CD4-positive, alpha-beta T cell (primary cell): Measurements from ENCODE around the gene ATP2B2. TPM values are rescaled to one million over a fixed set of nuclear protein-coding genes. Genes with fewer than 3 reads are reported as not detected.

Experiments
- ATAC-seq: fragments of 200-7000 bp; cut with Tn5 transposase; one replicate; pipeline ENCODE4 v1.10.0; 2022; ENCODE audit warnings: mild to moderate bottlenecking; ENCODE audit not compliant: poor library complexity
- CTCF ChIA-PET: fragments of 350-600 bp; sonication (Branson Sonifier 250); formaldehyde crosslinking; loops from one replicate; lab custom pipeline; 2021; ENCODE audit warnings: antibody characterized with exemption, inconsistent platforms; lab: Charles Lee
- POLR2A ChIA-PET: fragments of 350-600 bp; sonication (Branson Sonifier 250); formaldehyde crosslinking; loops from one replicate; lab custom pipeline; 2021; ENCODE audit warnings: antibody characterized with exemption, inconsistent platforms; lab: Charles Lee
- DNase-seq, 14 experiments: peaks; one replicate each; pipeline ENCODE4 v3.0.0-alpha.2; 2013 to 2020; ENCODE audit warnings: mixed read lengths in 2 of 14
- H3K27ac ChIP-seq, 2 donors: one replicate each; pipeline versions ENCODE4 v1.5.1 to v1.7.0; 2013; ENCODE audit warnings: low read length in 2 of 2, low read depth in 1 of 2, mild to moderate bottlenecking in 1 of 2
- H3K27me3 ChIP-seq, 2 experiments: 1 replicate in 1 of 2; 2 replicates in 1 of 2; pipeline versions ENCODE4 v1.6.1 to v1.7.0; 2013; ENCODE audit warnings: low read length in 2 of 2, control low read depth in 1 of 2, mild to moderate bottlenecking in 1 of 2, moderate library complexity in 1 of 2; ENCODE audit not compliant: insufficient read depth in 2 of 2, control insufficient read depth in 1 of 2
- H3K36me3 ChIP-seq: one replicate; pipeline ENCODE4 v1.6.1; 2013; ENCODE audit warnings: low read length, control low read depth; ENCODE audit not compliant: insufficient read depth
- H3K4me1 ChIP-seq: one replicate; pipeline ENCODE4 v1.6.1; 2013; ENCODE audit warnings: low read length, control low read depth; ENCODE audit not compliant: insufficient read depth
- H3K4me3 ChIP-seq: one replicate; pipeline ENCODE4 v1.5.1; 2013; ENCODE audit warnings: mild to moderate bottlenecking, low read length, moderate library complexity
- H3K9me3 ChIP-seq, 2 experiments: 1 replicate in 1 of 2; 2 replicates in 1 of 2; pipeline versions ENCODE4 v1.6.1 to v1.7.0; 2013; ENCODE audit warnings: low read length in 2 of 2, mild to moderate bottlenecking in 2 of 2, control low read depth in 1 of 2, moderate library complexity in 1 of 2; ENCODE audit not compliant: control insufficient read depth in 1 of 2, insufficient read depth in 1 of 2
- H3K27ac Mint-ChIP-seq: one replicate; pipeline ENCODE4 v1.8.0; 2020; ENCODE audit warnings: mixed read lengths
- H3K27me3 Mint-ChIP-seq: one replicate; pipeline ENCODE4 v1.8.0; 2021; ENCODE audit warnings: mixed read lengths
- H3K36me3 Mint-ChIP-seq: one replicate; pipeline ENCODE4 v1.8.0; 2021; ENCODE audit warnings: low read depth, mixed read lengths
- H3K4me1 Mint-ChIP-seq: one replicate; pipeline ENCODE4 v1.8.0; 2021; ENCODE audit warnings: low read depth, mixed read lengths
- H3K4me3 Mint-ChIP-seq: one replicate; pipeline ENCODE4 v1.8.0; 2020; ENCODE audit warnings: mild to moderate bottlenecking, mixed read lengths
- H3K9me3 Mint-ChIP-seq: one replicate; pipeline ENCODE4 v1.8.0; 2020; ENCODE audit warnings: mixed read lengths
- CTCF ChIP-seq: fragments of 200-600 bp; IDR thresholded peaks from one replicate; pipeline ENCODE4 v1.8.0; 2022; ENCODE audit warnings: antibody characterized with exemption, mild to moderate bottlenecking
- intact Hi-C, 2 experiments: fragments of 100-400 bp; cut with DNase I in 1 of 2; cut with micrococcal nuclease in 1 of 2; formaldehyde crosslinking; loops; one replicate each; pipeline versions ENCODE4 v1.15.1 to v1.9.0; 2023 to 2025; cut with DNase I, micrococcal nuclease
- total RNA-seq, 174 experiments: library from RNA in 2 of 174; stranded (reverse) in 2 of 174; gene quantifications; one replicate each; pipeline ENCODE4 v1.2.3 and lab custom pipeline; 2021 to 2026

The ATP2B2 gene
- total RNA-seq, 2 experiments from 2014 or later, result not detected

DNA sequence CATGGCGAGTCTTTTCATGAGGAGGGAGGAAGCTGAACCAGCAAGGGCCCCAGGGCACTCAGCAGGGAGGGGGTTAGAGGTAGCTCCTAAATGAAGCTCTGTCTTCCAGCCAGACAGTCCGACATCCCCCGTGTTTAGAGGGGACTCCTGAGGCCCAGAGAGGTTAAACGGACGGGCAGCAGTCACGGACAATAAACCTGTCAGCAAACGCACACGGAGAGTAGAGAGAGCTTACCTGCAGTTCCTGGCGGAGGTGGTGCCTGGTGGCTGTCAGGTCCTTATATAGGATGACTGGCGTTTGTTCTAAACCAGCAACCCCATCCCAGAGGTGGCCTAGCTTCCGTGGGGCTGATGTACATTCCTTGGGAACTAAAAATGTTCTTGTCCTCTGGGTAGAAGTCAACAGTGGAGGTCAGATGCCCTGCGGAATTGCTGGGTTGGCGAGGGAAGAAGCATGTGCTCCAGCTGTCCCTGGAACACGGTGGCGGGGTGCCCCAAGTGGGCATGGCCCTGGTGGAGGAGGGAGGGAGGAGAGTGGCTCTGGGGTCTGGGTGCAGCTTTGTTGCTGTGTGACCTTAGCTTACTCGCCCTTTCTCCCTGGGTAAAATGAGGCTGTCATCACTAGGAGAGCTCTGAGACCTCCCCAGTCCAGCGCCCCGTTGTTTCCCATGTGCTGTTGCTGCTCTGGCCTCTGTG, 214.8 kb downstream of the ATP2B2 start:
- Histone ChIP-seq H3K27me3 (no peaks in the 10 kb centered on the region), H3K4me1 (peaks cover 2% of the 10 kb centered on the region), H3K4me3 (no peak overlapping the region), H3K27ac (no peak overlapping the region), H3K9me3 (no peaks in the 10 kb centered on the region), H3K36me3 (peaks cover 56% of the 10 kb centered on the region)
- ChIA-PET POLR2A (interaction anchor here (1.2 kb wide), 1 partner anchor 11 kb away, joined by 3 read pairs; no protein-coding TSS in a partner anchor), CTCF (no interaction called here)
- H3K27me3 Mint-ChIP-seq, result no peaks in the 10 kb centered on the region
- intact Hi-C loops, result no loop called here
- DNase-seq (no peak), ATAC-seq (no peak)
- H3K27ac Mint-ChIP-seq, result no peak overlapping the region
- no peak for TF ChIP-seq CTCF
- no peaks in the 10 kb centered on the region for H3K9me3 Mint-ChIP-seq
- no peak overlapping the region for H3K4me3 Mint-ChIP-seq
- peaks cover 11% of the 10 kb centered on the region for H3K4me1 Mint-ChIP-seq
- H3K36me3 Mint-ChIP-seq, result peaks cover 63% of the 10 kb centered on the region

- peaks cover 55% of the 10 kb centered on the region for H3K36me3 ChIP-seq
- Mint-ChIP-seq H3K27ac (no peak overlapping the region), H3K36me3 (peaks cover 56% of the 10 kb centered on the region), H3K4me1 (peaks cover 19% of the 10 kb centered on the region), H3K27me3 (no peaks in the 10 kb centered on the region), H3K9me3 (no peaks in the 10 kb centered on the region), H3K4me3 (no peak overlapping the region)
- H3K4me1 ChIP-seq, result peaks cover 5% of the 10 kb centered on the region
- POLR2A ChIA-PET, result interaction anchor here (1.2 kb wide), 1 partner anchor 10 kb away, joined by 3 read pairs; no protein-coding TSS in a partner anchor
- no peaks in the 10 kb centered on the region for H3K27me3 ChIP-seq
- H3K27ac ChIP-seq, result no peak overlapping the region
- no peaks in the 10 kb centered on the region for H3K9me3 ChIP-seq
- intact Hi-C loops, result loop anchor here (10.0 kb wide), 3 partner anchors 305 to 445 kb away; partner anchors contain the start of genes CRELD1 (in 1 of the 2), EMC3 (in 1 of the 2) and RPUSD3 (in 1 of the 2)
- TF ChIP-seq CTCF, result no peak
- CTCF ChIA-PET, result no interaction called here
- ATAC-seq, result no peak
- no peak overlapping the region for H3K4me3 ChIP-seq
- no peak for DNase-seq
These were observed 215.5 kb downstream of the ATP2B2 start for GRCh38 chr3:10289787-10290355.

- ChIA-PET POLR2A (no interaction called here), CTCF (interaction anchor here (0.5 to 4.5 kb wide), 2 partner anchors 25 to 889 kb away, joined by 4 to 18 read pairs; no protein-coding TSS in a partner anchor)
- no peaks in the 10 kb centered on the region for H3K9me3 Mint-ChIP-seq
- ATAC-seq, result no peak
- peaks cover 54% of the 10 kb centered on the region for H3K36me3 ChIP-seq
- no peak overlapping the region for H3K27ac ChIP-seq
- H3K27ac Mint-ChIP-seq, result no peak overlapping the region
- peaks cover 48% of the 10 kb centered on the region for H3K36me3 Mint-ChIP-seq
- no peaks in the 10 kb centered on the region for H3K9me3 ChIP-seq
- no peak for DNase-seq
- no peaks in the 10 kb centered on the region for H3K27me3 ChIP-seq
- intact Hi-C loops, result loop anchor here (10.0 kb wide), 3 partner anchors 304 to 444 kb away; partner anchors contain the start of genes CRELD1 (in 1 of the 2), EMC3 (in 1 of the 2) and RPUSD3 (in 1 of the 2)
- H3K4me3 ChIP-seq, result no peak overlapping the region
- no peaks in the 10 kb centered on the region for H3K27me3 Mint-ChIP-seq
- H3K4me1 ChIP-seq, result peaks cover 11% of the 10 kb centered on the region
- no peak overlapping the region for H3K4me3 Mint-ChIP-seq
- peaks cover 26% of the 10 kb centered on the region for H3K4me1 Mint-ChIP-seq
- TF ChIP-seq CTCF, result no peak
These were observed 216.3 kb downstream of the ATP2B2 start for GRCh38 chr3:10289077-10289476.
